Measurements from ENCODE around the gene C6orf132.

DNA sequence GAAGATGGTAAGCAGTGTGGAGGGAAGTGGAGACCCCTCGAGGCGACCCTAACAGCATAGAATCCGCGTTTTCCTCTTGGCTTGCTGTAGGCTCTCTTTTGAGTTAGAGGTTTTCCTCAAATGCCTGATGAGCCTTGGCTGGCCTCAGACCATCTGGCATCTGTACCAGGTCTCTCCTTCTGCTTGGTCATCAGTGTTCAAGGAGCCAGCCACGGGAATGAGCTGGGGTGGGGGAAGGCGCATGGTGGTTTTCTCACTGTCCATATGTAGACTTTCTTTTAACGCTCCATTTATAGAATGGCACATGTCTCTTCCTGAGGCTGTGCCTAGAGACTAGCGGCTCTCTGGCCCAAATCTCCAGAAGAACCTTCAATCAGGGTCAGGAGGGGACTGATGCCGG, 22.6 kb upstream of the C6orf132 start:
- TF ChIP-seq, protein P1, sequence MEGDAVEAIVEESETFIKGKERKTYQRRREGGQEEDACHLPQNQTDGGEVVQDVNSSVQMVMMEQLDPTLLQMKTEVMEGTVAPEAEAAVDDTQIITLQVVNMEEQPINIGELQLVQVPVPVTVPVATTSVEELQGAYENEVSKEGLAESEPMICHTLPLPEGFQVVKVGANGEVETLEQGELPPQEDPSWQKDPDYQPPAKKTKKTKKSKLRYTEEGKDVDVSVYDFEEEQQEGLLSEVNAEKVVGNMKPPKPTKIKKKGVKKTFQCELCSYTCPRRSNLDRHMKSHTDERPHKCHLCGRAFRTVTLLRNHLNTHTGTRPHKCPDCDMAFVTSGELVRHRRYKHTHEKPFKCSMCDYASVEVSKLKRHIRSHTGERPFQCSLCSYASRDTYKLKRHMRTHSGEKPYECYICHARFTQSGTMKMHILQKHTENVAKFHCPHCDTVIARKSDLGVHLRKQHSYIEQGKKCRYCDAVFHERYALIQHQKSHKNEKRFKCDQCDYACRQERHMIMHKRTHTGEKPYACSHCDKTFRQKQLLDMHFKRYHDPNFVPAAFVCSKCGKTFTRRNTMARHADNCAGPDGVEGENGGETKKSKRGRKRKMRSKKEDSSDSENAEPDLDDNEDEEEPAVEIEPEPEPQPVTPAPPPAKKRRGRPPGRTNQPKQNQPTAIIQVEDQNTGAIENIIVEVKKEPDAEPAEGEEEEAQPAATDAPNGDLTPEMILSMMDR (conservative IDR thresholded peaks at IDR 0.05; ENCODE audit: low read depth, low read length), result no peak
- no peak for TF ChIP-seq EZH2 (IDR thresholded peaks at IDR 0.05; ENCODE audit: borderline replicate concordance, low read depth, low read length, poor library complexity, severe bottlenecking)
